Mucosa of descending colon (tissue), 3 donors: ENCODE data around the gene SPATS2L. TPM values are rescaled to one million over a fixed set of nuclear protein-coding genes. Genes with fewer than 3 reads are reported as not detected.
A peak's percentile ranks its signal among the peaks of the same experiment; 100 is the strongest.

Source experiments
- ATAC-seq: fragments of 200-7000 bp; cut with Tn5 transposase; one replicate; pipeline ENCODE4 v1.9.1; 2020; ENCODE audit warnings: mild to moderate bottlenecking, moderate library complexity
- DNase-seq, 3 donors: peaks; one replicate each; pipeline ENCODE4 v3.0.0-alpha.2; 2020
- H3K36me3 ChIP-seq: fragments of 200-600 bp; one replicate; pipeline ENCODE4 v1.8.0; 2021; ENCODE audit warnings: low read depth, mild to moderate bottlenecking
- H3K4me1 ChIP-seq: fragments of 200-600 bp; one replicate; pipeline ENCODE4 v1.8.0; 2021; ENCODE audit warnings: low read depth, mild to moderate bottlenecking
- H3K4me3 ChIP-seq: fragments of 200-600 bp; one replicate; pipeline ENCODE4 v1.8.0; 2021; ENCODE audit warnings: mild to moderate bottlenecking
- H3K9me3 ChIP-seq: fragments of 200-600 bp; one replicate; pipeline ENCODE4 v1.8.0; 2021; ENCODE audit warnings: mild to moderate bottlenecking
- intact Hi-C, 2 donors: fragments of 100-400 bp; cut with DNase I in 1 of 2; cut with micrococcal nuclease in 1 of 2; formaldehyde crosslinking; loops; one replicate each; pipeline versions ENCODE4 v1.11.0 to v1.11.1; 2022; cut with DNase I, micrococcal nuclease
- long read RNA-seq, 2 donors: library from polyadenylated mRNA; unstranded; transcript quantifications; one replicate each; pipeline ENCODE4 v2.0.0, GENCODE V29; 2019 to 2021
- total RNA-seq, 3 donors: library from RNA; stranded (reverse); fragmentation: NEBNext Ultra II Directional in 2 of 3; extraction: Animal tissue kit (Norgen Biotek cat#: 25700) in 2 of 3; gene quantifications; one replicate each; pipeline versions ENCODE4 v1.2.1 to v1.2.4, GENCODE V29; 2021 to 2023
- TF ChIP-seq, protein P1 (sequence below): fragments of 200-600 bp; IDR thresholded peaks from one replicate; pipeline ENCODE4 v1.8.0; 2022; ENCODE audit warnings: antibody characterized with exemption, mild to moderate bottlenecking
- donor health status: DM: no; HTN: no; CAD: no; lungs with moderate emphysema.
- donor health status: DM: no; HTN: no; CAD: no.
- donor health status: DM: no; HTN: yes; CAD: no.

SPATS2L gene, protein sequence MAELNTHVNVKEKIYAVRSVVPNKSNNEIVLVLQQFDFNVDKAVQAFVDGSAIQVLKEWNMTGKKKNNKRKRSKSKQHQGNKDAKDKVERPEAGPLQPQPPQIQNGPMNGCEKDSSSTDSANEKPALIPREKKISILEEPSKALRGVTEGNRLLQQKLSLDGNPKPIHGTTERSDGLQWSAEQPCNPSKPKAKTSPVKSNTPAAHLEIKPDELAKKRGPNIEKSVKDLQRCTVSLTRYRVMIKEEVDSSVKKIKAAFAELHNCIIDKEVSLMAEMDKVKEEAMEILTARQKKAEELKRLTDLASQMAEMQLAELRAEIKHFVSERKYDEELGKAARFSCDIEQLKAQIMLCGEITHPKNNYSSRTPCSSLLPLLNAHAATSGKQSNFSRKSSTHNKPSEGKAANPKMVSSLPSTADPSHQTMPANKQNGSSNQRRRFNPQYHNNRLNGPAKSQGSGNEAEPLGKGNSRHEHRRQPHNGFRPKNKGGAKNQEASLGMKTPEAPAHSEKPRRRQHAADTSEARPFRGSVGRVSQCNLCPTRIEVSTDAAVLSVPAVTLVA
- 100 to 1,000 TPM; 160 to 238 (median 232) TPM for total RNA-seq
- long read RNA-seq, donor 1, transcript SPATS2L-209 (13 exons, 2,698 nt), result minor isoform, 9 of 201 reads
- long read RNA-seq, donor 1, transcript SPATS2L-204 (13 exons, 2,463 nt), result major isoform, 28 of 201 reads
- long read RNA-seq, donor 1, transcript SPATS2L-202 (12 exons, 2,119 nt), result minor isoform, 11 of 201 reads
- long read RNA-seq, donor 1, partial matches to known transcripts, result 46 of 201 reads
- long read RNA-seq, donor 1, other reads (novel, unspliced or antisense), result 105 of 201 reads
- long read RNA-seq, donor 2, partial matches to known transcripts, result 57 of 88 reads
- long read RNA-seq, donor 2, other reads (novel, unspliced or antisense), result 29 of 88 reads

DNA sequence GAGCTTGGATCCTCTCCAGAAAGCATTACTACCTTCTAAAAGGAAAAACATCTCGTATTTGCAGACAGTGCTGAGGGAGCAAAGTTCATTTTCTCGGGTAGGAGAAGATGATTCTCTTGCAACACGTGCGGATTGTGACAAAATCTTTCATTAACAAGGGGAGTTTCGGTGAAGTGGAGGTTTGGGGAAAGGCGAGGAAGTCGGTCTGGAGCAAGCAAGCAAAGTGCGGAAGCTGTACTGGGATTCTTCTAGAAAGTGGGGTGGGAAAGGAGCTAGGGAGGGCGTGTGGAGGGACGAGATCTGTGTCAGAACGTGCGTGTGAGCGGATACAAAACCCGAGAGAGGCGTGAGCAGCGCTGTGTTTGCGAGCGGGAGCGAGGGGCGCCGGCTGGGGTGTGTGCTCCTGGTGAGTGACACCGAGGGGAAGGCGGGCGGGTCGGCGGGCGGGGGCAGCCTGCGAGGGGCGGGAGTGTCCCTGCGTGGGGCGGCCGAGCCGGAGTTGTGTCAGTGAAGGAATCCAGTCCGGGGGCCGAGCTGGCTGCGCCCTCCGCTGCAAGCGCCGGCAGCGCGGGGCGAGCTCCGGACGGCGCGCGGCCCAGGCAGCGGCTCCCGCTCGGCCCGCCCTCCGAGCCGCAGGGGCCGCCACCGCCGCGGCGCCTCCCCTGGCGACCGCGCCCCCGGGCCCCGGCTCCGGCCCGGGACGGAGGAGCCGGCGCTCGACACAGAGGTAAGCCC is at the start of gene SPATS2L:
Gene SPATS2L (plus strand): TSS at position 498 of the 735 bp plus-strand sequence. CDS start 82,552 bp downstream, outside the sequence.
- DNase-seq (peak; percentile 79 to 87 (median 84)), ATAC-seq (peak; percentile 76)
- TF ChIP-seq, protein P1, sequence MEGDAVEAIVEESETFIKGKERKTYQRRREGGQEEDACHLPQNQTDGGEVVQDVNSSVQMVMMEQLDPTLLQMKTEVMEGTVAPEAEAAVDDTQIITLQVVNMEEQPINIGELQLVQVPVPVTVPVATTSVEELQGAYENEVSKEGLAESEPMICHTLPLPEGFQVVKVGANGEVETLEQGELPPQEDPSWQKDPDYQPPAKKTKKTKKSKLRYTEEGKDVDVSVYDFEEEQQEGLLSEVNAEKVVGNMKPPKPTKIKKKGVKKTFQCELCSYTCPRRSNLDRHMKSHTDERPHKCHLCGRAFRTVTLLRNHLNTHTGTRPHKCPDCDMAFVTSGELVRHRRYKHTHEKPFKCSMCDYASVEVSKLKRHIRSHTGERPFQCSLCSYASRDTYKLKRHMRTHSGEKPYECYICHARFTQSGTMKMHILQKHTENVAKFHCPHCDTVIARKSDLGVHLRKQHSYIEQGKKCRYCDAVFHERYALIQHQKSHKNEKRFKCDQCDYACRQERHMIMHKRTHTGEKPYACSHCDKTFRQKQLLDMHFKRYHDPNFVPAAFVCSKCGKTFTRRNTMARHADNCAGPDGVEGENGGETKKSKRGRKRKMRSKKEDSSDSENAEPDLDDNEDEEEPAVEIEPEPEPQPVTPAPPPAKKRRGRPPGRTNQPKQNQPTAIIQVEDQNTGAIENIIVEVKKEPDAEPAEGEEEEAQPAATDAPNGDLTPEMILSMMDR, result no peak
- intact Hi-C loops, result loop anchor here in 1 of 2 donors (10.0 kb wide), 1 partner anchor 168 kb away; no protein-coding TSS in a partner anchor
- Histone ChIP-seq H3K36me3 (no peaks in the 10 kb centered on the region), H3K4me3 (peak within 1 kb of the TSS; percentile 77), H3K4me1 (peaks cover 8% of the 10 kb centered on the region), H3K9me3 (no peaks in the 10 kb centered on the region)

DNA sequence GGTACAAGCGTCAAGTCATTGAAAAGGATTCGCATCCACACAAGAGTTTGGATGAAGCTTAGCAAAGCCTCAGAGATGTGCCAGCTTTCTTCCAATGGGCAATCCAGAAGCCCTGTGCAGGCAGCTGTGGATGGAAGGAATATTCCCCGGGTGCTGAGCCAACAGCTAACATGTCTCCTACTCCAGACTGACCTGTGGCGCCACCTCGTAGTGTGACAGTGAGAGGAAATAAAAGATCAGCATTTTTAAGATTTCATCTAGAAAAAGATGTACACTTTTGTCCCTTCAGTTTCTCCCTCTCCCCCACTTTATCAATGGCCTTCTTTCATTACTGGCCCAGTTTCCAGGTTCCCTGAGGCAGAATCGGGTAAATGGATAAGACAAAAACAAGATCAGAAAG is 48.9 kb upstream of the SPATS2L start:
- TF ChIP-seq, protein P1, result no peak
- DNase-seq (no peak), ATAC-seq (no peak)
- Histone ChIP-seq H3K9me3 (no peaks in the 10 kb centered on the region), H3K36me3 (no peaks in the 10 kb centered on the region), H3K4me3 (no peak overlapping the region), H3K4me1 (no peaks in the 10 kb centered on the region)
- intact Hi-C loops, result no loop called here

DNA sequence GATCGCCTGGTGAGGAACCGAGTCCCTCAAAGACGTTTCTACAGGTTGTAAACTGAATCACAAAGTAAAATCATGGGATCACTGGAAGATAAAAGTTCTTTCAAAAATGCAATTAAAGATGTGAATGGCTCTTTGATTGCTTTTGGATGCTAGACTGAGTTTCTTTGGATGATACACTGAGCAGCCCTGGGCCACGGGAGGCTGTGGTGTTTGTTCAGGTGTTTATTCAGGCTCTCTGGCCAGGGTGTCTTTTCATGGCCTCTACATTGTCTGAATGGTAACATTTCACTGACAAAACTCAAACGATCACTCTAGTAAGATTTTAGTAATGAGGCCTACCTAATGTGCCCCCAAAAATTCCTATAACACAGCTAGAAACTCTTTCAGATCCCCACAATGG is 48.4 kb upstream of the SPATS2L start:
- Histone ChIP-seq H3K4me3 (no peak overlapping the region), H3K9me3 (no peaks in the 10 kb centered on the region), H3K4me1 (no peaks in the 10 kb centered on the region), H3K36me3 (no peaks in the 10 kb centered on the region)
- TF ChIP-seq, protein P1, result no peak
- DNase-seq (no peak), ATAC-seq (no peak)
- intact Hi-C loops, result no loop called here

DNA sequence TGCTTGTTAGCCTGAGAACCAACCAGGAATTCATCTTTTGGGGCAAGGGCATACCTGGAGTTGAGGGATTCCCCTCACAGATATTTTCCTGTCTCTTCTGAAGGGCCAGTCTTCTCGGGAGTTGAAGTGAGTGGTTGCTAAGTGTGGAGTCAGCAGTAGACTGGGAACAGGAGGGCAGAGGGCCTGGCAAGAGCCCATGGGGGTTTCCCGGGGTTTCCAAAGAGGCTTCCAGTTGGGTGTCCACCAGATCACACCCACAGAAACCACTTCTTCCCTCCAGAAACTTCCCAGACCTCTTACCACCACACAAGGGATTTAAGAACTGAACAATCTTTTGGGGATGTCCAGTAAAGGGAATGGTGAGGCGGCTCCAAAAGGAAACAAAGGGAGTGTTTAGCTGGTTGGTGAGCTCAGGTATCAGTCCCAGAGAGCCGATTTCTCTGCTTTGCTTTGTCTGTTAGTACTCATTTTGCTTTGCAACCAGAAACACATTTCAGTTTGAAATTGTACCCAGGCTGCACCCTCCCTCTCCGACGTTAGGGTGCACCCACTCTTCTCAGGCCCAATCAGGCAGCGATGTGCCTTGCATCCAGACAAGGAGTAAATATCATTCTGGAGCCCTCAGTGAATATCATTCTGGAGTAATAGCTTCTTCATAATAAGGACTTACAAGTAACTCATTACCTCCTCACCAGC is 47.5 kb upstream of the SPATS2L start:
- H3K4me1 ChIP-seq, result no peaks in the 10 kb centered on the region
- no peak overlapping the region for H3K4me3 ChIP-seq
- TF ChIP-seq, protein P1, result no peak
- no peaks in the 10 kb centered on the region for H3K9me3 ChIP-seq
- no peaks in the 10 kb centered on the region for H3K36me3 ChIP-seq
- ATAC-seq (no peak), DNase-seq (no peak)
- intact Hi-C loops, result no loop called here

DNA sequence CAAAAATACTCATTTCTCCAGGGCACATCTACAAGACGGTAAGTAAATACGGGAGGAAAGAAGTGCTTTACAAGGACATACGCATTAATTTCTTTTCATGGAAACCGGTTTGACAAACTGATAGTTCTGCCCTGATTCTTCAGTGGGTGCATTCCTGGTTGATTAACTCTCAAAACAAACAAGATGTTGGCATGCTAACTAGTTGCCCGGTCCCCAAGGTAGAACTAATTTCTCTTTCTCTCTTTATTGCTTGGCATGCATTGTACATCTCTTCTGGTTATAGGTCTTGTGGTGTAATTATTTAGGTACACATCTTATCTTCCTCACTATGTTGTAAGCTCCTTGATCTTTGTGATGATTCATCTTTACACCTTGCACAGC is 46.9 kb upstream of the SPATS2L start:
- Histone ChIP-seq H3K4me3 (no peak overlapping the region), H3K9me3 (no peaks in the 10 kb centered on the region), H3K36me3 (no peaks in the 10 kb centered on the region), H3K4me1 (no peaks in the 10 kb centered on the region)
- TF ChIP-seq, protein P1, result no peak
- intact Hi-C loops, result no loop called here
- DNase-seq (no peak), ATAC-seq (peak; percentile 56)
